SJSA1 (cell line): ENCODE measurements around the gene CDHR2. TPM values are rescaled to one million over a fixed set of nuclear protein-coding genes. Genes with fewer than 3 reads are reported as not detected.
"Not testable (repeated sequence)": the region's sequence is repeated elsewhere in the genome, so short reads cannot be mapped to it uniquely, and the experiment has no call there.

Source experiments
- DNase-seq, 2 experiments: peaks; one replicate each; pipeline ENCODE4 v3.0.0-alpha.2; 2015 to 2020; ENCODE audit warnings: low spot score in 2 of 2, low read depth in 1 of 2
- H3K27ac ChIP-seq: fragments of 250-450 bp; sonication (Bioruptor Pico); 2 replicates; pipeline ENCODE4 v1.5.1; 2020; ENCODE audit warnings: mild to moderate bottlenecking, moderate library complexity
- H3K27me3 ChIP-seq: fragments of 250-450 bp; sonication (Bioruptor Pico); replicated peaks from 2 replicates; pipeline ENCODE4 v1.5.1; 2020; ENCODE audit warnings: mild to moderate bottlenecking, moderate library complexity
- H3K36me3 ChIP-seq: fragments of 250-450 bp; sonication (Bioruptor Pico); 2 replicates; pipeline ENCODE4 v1.5.1; 2020; ENCODE audit warnings: mild to moderate bottlenecking
- H3K4me1 ChIP-seq: fragments of 250-450 bp; sonication (Bioruptor Pico); replicated peaks from 2 replicates; pipeline ENCODE4 v1.6.1; 2021; ENCODE audit warnings: mild to moderate bottlenecking
- H3K4me3 ChIP-seq: fragments of 250-450 bp; sonication (Bioruptor Pico); 2 replicates; pipeline ENCODE4 v1.5.1; 2020; ENCODE audit warnings: mild to moderate bottlenecking
- H3K9me3 ChIP-seq: fragments of 250-450 bp; sonication (Bioruptor Pico); replicated peaks from 2 replicates; pipeline ENCODE4 v1.5.1; 2020; ENCODE audit warnings: mild to moderate bottlenecking
- total RNA-seq: library from RNA; depleted of rRNA; stranded (reverse); fragments of >200 nt; shearing (Covaris generic); gene quantifications from 2 replicates; pipeline ENCODE4 v1.2.3, GENCODE V29; 2014

Gene CDHR2
- total RNA-seq, 1 experiment from 2014 or later = not detected

GRCh38 chr5:176575488-176576422, 26.6 kb downstream of the CDHR2 start:
- H3K27me3 ChIP-seq = peaks cover 4% of the 10 kb centered on the region; the same call in 1 of the 2 replicates
- 0 out of 2 replicates have a peak, but pooled peaks cover 3% of the 10 kb centered on the region for H3K4me1 ChIP-seq
- no peak for DNase-seq
- H3K27ac ChIP-seq = no peak overlapping the region
- H3K36me3 ChIP-seq = no peaks in the 10 kb centered on the region
- no peak overlapping the region for H3K4me3 ChIP-seq
- no peaks in the 10 kb centered on the region for H3K9me3 ChIP-seq

DNA sequence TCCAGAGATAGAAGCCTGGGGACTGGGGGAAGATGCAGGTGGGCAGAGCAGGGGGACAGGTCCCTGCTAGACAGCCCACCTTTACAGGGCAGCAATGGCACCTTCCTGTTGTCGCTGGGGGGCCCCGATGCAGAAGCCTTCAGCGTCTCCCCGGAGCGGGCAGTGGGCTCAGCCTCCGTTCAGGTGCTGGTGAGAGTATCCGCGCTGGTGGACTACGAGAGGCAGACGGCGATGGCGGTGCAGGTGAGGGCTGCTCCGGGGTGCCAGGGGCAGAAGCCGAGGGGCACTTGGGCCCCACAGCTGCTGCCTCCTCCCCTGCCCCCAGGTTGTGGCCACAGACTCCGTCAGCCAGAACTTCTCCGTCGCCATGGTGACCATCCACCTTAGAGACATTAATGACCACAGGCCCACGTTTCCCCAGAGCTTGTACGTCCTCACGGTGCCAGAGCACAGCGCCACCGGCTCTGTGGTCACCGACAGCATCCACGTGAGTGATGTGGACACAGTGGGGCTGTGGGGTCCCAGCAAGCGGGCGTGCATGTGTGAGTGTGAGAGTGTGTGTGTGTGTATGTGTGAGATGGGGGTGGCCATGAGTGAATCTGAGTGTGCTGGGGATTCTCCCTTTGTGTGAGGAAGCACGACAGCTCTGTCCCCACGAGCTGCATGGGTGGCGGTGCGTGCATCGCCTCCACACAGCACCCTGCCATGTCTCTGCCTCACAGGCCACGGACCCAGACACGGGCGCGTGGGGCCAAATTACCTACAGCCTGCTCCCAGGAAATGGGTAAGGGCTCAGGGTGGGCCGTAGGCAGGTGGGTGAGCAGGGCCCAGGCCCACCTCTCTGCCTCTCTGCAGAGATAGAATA, 28.4 kb downstream of the CDHR2 start:
- no peaks in the 10 kb centered on the region; the same call in 1 of the 2 replicates for H3K27me3 ChIP-seq
- no peak overlapping the region for H3K27ac ChIP-seq
- no peak overlapping the region for H3K4me3 ChIP-seq
- H3K4me1 ChIP-seq = 0 out of 2 replicates have a peak, but pooled peaks cover 3% of the 10 kb centered on the region
- H3K36me3 ChIP-seq = no peaks in the 10 kb centered on the region
- DNase-seq = no peak
- no peaks in the 10 kb centered on the region for H3K9me3 ChIP-seq

GRCh38 chr5:176578391-176578808, 29.3 kb downstream of the CDHR2 start:
- Histone ChIP-seq H3K36me3 (no peaks in the 10 kb centered on the region), H3K4me3 (no peak overlapping the region), H3K27ac (no peak overlapping the region), H3K27me3 (no peaks in the 10 kb centered on the region; the same call in 1 of the 2 replicates), H3K9me3 (no peaks in the 10 kb centered on the region), H3K4me1 (0 out of 2 replicates have a peak, but pooled peaks cover 3% of the 10 kb centered on the region)
- no peak for DNase-seq

GRCh38 chr5:176579323-176579722, 30.2 kb downstream of the CDHR2 start:
- no peak for DNase-seq
- Histone ChIP-seq H3K27me3 (no peaks in the 10 kb centered on the region; the same call in 1 of the 2 replicates), H3K27ac (no peak overlapping the region)

GRCh38 chr5:176581361-176581760, 32.2 kb downstream of the CDHR2 start:
- Histone ChIP-seq H3K27me3 (no peaks in the 10 kb centered on the region; the same call in none of the 2 replicates), H3K4me1 (no peaks in the 10 kb centered on the region), H3K9me3 (peaks cover 14% of the 10 kb centered on the region), H3K4me3 (no peak overlapping the region), H3K36me3 (no peaks in the 10 kb centered on the region), H3K27ac (no peak overlapping the region)
- no peak for DNase-seq

More at GRCh38 chr5:176579323-176579722, 30.2 kb downstream of the CDHR2 start:
- Histone ChIP-seq H3K4me3 (no peak overlapping the region), H3K36me3 (no peaks in the 10 kb centered on the region), H3K9me3 (peaks cover 2% of the 10 kb centered on the region), H3K4me1 (no peaks in the 10 kb centered on the region)

DNA sequence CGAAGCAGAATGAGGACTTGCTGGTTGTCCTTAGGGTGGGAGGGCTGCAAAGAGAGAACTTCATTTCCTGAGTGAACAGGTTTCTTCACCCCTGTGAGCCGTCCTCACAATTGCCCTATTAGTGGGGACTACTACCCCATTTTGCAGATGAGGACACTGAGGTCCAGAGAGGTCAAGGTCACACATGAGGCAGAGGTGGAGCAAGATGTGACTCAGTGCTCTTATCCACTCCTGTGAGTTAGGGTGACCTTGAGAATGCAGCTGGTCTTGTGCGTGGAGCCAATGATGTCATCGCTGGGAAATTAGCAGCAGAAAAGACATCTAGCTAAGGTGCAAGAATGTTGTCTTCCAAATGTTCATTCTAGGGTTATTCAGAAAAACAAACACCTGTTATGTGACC, 33.9 kb downstream of the CDHR2 start:
- no peaks in the 10 kb centered on the region; the same call in none of the 2 replicates for H3K27me3 ChIP-seq
- no peak overlapping the region for H3K27ac ChIP-seq
- H3K36me3 ChIP-seq = no peaks in the 10 kb centered on the region
- no peak for DNase-seq
- no peaks in the 10 kb centered on the region for H3K4me1 ChIP-seq
- no peak overlapping the region for H3K4me3 ChIP-seq
- H3K9me3 ChIP-seq = peaks cover 16% of the 10 kb centered on the region

DNA sequence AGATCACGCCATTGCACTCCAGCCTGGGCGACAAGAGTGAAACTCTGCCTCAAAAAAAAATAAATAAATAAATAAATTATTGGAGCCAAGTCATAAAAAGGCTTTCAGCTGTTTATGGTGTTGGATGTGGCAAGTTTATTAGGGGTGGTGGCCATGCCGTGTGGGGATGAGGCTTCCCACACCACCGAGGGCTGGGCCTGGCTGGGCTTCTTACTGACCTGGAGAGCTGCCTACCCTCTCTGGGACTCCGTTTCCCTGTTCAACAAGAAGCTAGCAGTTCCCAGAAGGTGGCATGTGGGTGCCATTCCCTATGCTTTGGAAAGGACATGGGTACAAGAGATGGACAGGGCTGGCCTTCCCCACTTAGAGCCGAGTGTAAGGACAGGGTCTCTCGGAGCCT, 38.3 kb downstream of the CDHR2 start:
- no peaks in the 10 kb centered on the region; the same call in 1 of the 2 replicates for H3K27me3 ChIP-seq
- H3K4me1 ChIP-seq = no peaks in the 10 kb centered on the region
- DNase-seq = no peak
- peaks cover 6% of the 10 kb centered on the region; the same call in 1 of the 2 replicates for H3K36me3 ChIP-seq
- no peak overlapping the region for H3K27ac ChIP-seq
- peaks cover 28% of the 10 kb centered on the region for H3K9me3 ChIP-seq
- H3K4me3 ChIP-seq = no peak overlapping the region

DNA sequence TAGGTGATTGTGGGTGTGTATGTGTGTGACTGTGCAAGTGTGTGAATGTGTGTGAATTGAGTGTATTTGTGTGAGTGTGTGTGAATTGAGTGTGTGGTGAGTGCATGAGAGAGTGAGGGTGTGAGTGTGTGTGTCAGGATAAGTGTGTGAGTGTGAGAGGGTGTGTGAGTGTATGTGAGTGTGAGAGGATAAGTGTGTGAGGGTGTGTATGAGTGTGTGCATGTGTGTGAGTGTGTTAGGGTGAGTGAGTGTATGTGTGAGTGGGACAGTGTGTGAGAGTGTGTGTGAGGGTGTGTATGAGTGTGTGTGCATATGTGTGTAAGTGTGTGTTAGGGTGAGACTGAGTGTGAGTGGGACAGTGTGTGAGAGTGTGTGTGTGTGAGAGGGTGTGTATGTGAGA, 39.2 kb downstream of the CDHR2 start:
- DNase-seq = no peak
- Histone ChIP-seq H3K4me1 (no peaks in the 10 kb centered on the region), H3K4me3 (no peak overlapping the region), H3K9me3 (peaks cover 28% of the 10 kb centered on the region), H3K27ac (no peak overlapping the region), H3K27me3 (no peaks in the 10 kb centered on the region; the same call in 1 of the 2 replicates), H3K36me3 (peaks cover 6% of the 10 kb centered on the region; the same call in 1 of the 2 replicates)

DNA sequence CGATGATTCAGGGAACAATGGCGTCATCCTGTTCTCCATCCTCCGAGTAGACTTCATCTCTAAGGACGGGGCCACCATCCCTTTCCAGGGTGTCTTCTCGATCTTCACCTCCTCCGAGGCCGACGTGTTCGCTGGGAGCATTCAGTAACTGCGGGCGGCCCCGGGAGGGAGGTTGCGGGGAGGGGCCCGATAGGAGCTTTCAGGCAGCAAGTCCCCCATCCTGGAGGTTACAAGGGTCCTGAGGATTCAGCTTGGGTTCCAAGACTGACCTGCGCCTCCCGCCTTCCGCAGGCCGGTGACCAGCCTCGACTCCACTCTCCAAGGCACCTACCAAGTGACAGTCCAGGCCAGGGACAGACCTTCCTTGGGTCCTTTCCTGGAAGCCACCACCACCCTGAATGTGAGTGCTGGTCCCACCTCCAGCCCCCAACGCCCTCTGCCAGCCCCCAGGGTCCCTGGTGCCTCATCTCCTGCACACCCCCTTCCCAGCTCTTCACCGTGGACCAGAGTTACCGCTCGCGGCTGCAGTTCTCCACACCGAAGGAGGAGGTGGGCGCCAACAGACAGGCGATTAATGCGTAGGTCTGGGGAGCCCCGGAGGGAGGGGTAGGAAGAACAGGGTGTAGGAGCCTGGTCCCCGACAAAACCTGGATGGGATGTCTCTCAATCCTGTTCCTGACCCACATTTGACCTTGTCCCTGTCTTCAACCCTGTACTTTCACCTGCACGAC, 40.1 kb downstream of the CDHR2 start:
- Histone ChIP-seq H3K4me3 (no peak overlapping the region), H3K27ac (no peak overlapping the region), H3K36me3 (peaks cover 6% of the 10 kb centered on the region; the same call in 1 of the 2 replicates), H3K27me3 (no peaks in the 10 kb centered on the region; the same call in 1 of the 2 replicates), H3K9me3 (peaks cover 27% of the 10 kb centered on the region), H3K4me1 (no peaks in the 10 kb centered on the region)
- DNase-seq = no peak

- Histone ChIP-seq H3K4me1 (no peaks in the 10 kb centered on the region), H3K27ac (no peak overlapping the region), H3K27me3 (no peaks in the 10 kb centered on the region; the same call in 1 of the 2 replicates), H3K9me3 (peaks cover 17% of the 10 kb centered on the region), H3K36me3 (peaks cover 6% of the 10 kb centered on the region; the same call in 1 of the 2 replicates), H3K4me3 (no peak overlapping the region)
- no peak for DNase-seq
Measured at GRCh38 chr5:176590035-176590717, 41.0 kb downstream of the CDHR2 start.

- H3K27me3 ChIP-seq, H3K27ac ChIP-seq, DNase-seq, H3K4me3 ChIP-seq, H3K36me3 ChIP-seq, H3K4me1 ChIP-seq: not testable (repeated sequence)
- H3K9me3 ChIP-seq = peaks cover 13% of the 10 kb centered on the region
Measured at GRCh38 chr5:176591667-176592066, 42.5 kb downstream of the CDHR2 start.

DNA sequence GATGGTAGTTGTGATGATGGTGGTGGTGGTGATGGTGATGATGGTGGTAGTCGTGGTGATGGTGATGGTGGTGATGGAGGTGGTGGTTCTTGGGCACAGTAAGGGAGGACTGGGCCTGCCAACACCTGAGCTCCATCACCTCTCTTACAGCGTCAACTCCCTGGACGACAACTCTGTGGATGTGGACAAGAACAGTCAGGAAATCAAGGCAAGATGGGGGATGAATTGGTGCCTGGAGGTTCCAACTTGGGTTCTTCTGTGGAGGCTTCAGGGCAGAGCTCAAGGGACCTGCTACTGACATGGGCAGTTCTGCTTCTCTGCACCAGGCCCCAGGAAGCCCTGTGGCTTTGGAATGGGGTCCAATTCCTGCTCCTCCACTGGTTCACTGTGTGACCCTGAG, 43.4 kb downstream of the CDHR2 start:
- Histone ChIP-seq H3K36me3 (peaks cover 6% of the 10 kb centered on the region), H3K4me3 (no peak overlapping the region), H3K27ac (no peak overlapping the region), H3K27me3 (no peaks in the 10 kb centered on the region), H3K4me1 (no peaks in the 10 kb centered on the region), H3K9me3 (peaks cover 11% of the 10 kb centered on the region)
- DNase-seq = no peak
